ENCODE measurements around the gene AGMO. TPM values are rescaled to one million over a fixed set of nuclear protein-coding genes. Genes with fewer than 3 reads are reported as not detected.

AGMO gene
- total RNA-seq, 2 experiments from 2014 or later = not detected

- intact Hi-C loops (cut with micrococcal nuclease) = no loop called here
- ChIA-PET CTCF (no interaction called here), POLR2A (no interaction called here)
- H3K27me3 Mint-ChIP-seq = no peaks in the 10 kb centered on the region
- no peaks in the 10 kb centered on the region for H3K4me1 Mint-ChIP-seq (ENCODE audit: low read depth)
- no peak overlapping the region for H3K27ac Mint-ChIP-seq
- no peak overlapping the region for H3K4me3 Mint-ChIP-seq
- no peaks in the 10 kb centered on the region for H3K36me3 Mint-ChIP-seq
- no peak for DNase-seq
- H3K9me3 Mint-ChIP-seq = peaks cover 10% of the 10 kb centered on the region
Measured at GRCh38 chr7:15488401-15488800, 73.4 kb downstream of the AGMO start.

GRCh38 chr7:15487896-15488295 lies 73.9 kb downstream of the AGMO start:
- POLR2A ChIA-PET = no interaction called here
- no peak for DNase-seq
- peaks cover 10% of the 10 kb centered on the region for H3K9me3 Mint-ChIP-seq
- no peak overlapping the region for H3K27ac Mint-ChIP-seq
- H3K36me3 Mint-ChIP-seq = no peaks in the 10 kb centered on the region
- H3K4me3 Mint-ChIP-seq = no peak overlapping the region
- CTCF ChIA-PET = no interaction called here
- H3K27me3 Mint-ChIP-seq = no peaks in the 10 kb centered on the region
- intact Hi-C loops (cut with micrococcal nuclease) = no loop called here
- no peaks in the 10 kb centered on the region for H3K4me1 Mint-ChIP-seq (ENCODE audit: low read depth)

GRCh38 chr7:15485998-15486397 lies 75.8 kb downstream of the AGMO start:
- Mint-ChIP-seq H3K36me3 (no peaks in the 10 kb centered on the region), H3K27ac (no peak overlapping the region), H3K27me3 (no peaks in the 10 kb centered on the region), H3K9me3 (peaks cover 4% of the 10 kb centered on the region), H3K4me3 (no peak overlapping the region), H3K4me1 (ENCODE audit: low read depth) (no peaks in the 10 kb centered on the region)
- intact Hi-C loops (cut with micrococcal nuclease) = no loop called here
- CTCF ChIA-PET = no interaction called here
- DNase-seq = no peak
- POLR2A ChIA-PET = no interaction called here

- ChIA-PET POLR2A (no interaction called here), CTCF (no interaction called here)
- no peak overlapping the region for H3K4me3 Mint-ChIP-seq
- H3K27ac Mint-ChIP-seq = no peak overlapping the region
- no peaks in the 10 kb centered on the region for H3K4me1 Mint-ChIP-seq (ENCODE audit: low read depth)
- H3K9me3 Mint-ChIP-seq = peaks cover 4% of the 10 kb centered on the region
- DNase-seq = no peak
- no peaks in the 10 kb centered on the region for H3K36me3 Mint-ChIP-seq
- intact Hi-C loops (cut with micrococcal nuclease) = no loop called here
- H3K27me3 Mint-ChIP-seq = no peaks in the 10 kb centered on the region
Measured at GRCh38 chr7:15485431-15485830, 76.4 kb downstream of the AGMO start.

- ChIA-PET POLR2A (no interaction called here), CTCF (no interaction called here)
- H3K27me3 Mint-ChIP-seq = no peaks in the 10 kb centered on the region
- DNase-seq = no peak
- peaks cover 18% of the 10 kb centered on the region for H3K9me3 Mint-ChIP-seq
- H3K4me1 Mint-ChIP-seq (ENCODE audit: low read depth) = no peaks in the 10 kb centered on the region
- H3K4me3 Mint-ChIP-seq = no peak overlapping the region
- no peak overlapping the region for H3K27ac Mint-ChIP-seq
- intact Hi-C loops (cut with micrococcal nuclease) = no loop called here
- H3K36me3 Mint-ChIP-seq = no peaks in the 10 kb centered on the region
Measured at GRCh38 chr7:15481132-15481531, 80.7 kb downstream of the AGMO start.

GRCh38 chr7:15478401-15478800 lies 83.4 kb downstream of the AGMO start:
- H3K27ac Mint-ChIP-seq = no peak overlapping the region
- POLR2A ChIA-PET = no interaction called here
- DNase-seq = no peak
- H3K36me3 Mint-ChIP-seq = no peaks in the 10 kb centered on the region
- H3K4me1 Mint-ChIP-seq (ENCODE audit: low read depth) = no peaks in the 10 kb centered on the region
- H3K4me3 Mint-ChIP-seq = no peak overlapping the region
- CTCF ChIA-PET = no interaction called here
- H3K9me3 Mint-ChIP-seq = peaks cover 17% of the 10 kb centered on the region
- H3K27me3 Mint-ChIP-seq = no peaks in the 10 kb centered on the region
- intact Hi-C loops (cut with micrococcal nuclease) = no loop called here

GRCh38 chr7:15476531-15476918 lies 85.3 kb downstream of the AGMO start:
- ChIA-PET CTCF (no interaction called here), POLR2A (no interaction called here)
- no peaks in the 10 kb centered on the region for H3K36me3 Mint-ChIP-seq
- peaks cover 17% of the 10 kb centered on the region for H3K9me3 Mint-ChIP-seq
- intact Hi-C loops (cut with micrococcal nuclease) = no loop called here
- no peaks in the 10 kb centered on the region for H3K4me1 Mint-ChIP-seq (ENCODE audit: low read depth)
- no peaks in the 10 kb centered on the region for H3K27me3 Mint-ChIP-seq
- H3K4me3 Mint-ChIP-seq = no peak overlapping the region
- DNase-seq = no peak
- no peak overlapping the region for H3K27ac Mint-ChIP-seq

GRCh38 chr7:15475808-15476530 lies 85.8 kb downstream of the AGMO start:
- POLR2A ChIA-PET = no interaction called here
- CTCF ChIA-PET = interaction anchor here (0.7 kb wide), 1 partner anchor 27 kb away, joined by 3 read pairs; no protein-coding TSS in a partner anchor
- H3K36me3 Mint-ChIP-seq = no peaks in the 10 kb centered on the region
- H3K4me1 Mint-ChIP-seq (ENCODE audit: low read depth) = no peaks in the 10 kb centered on the region
- H3K9me3 Mint-ChIP-seq = peaks cover 17% of the 10 kb centered on the region
- intact Hi-C loops (cut with micrococcal nuclease) = no loop called here
- H3K4me3 Mint-ChIP-seq = no peak overlapping the region
- no peaks in the 10 kb centered on the region for H3K27me3 Mint-ChIP-seq
- DNase-seq = no peak
- no peak overlapping the region for H3K27ac Mint-ChIP-seq

GRCh38 chr7:15471669-15471950 lies 90.2 kb downstream of the AGMO start:
- H3K4me1 Mint-ChIP-seq (ENCODE audit: low read depth) = no peaks in the 10 kb centered on the region
- intact Hi-C loops (cut with micrococcal nuclease) = no loop called here
- peaks cover 3% of the 10 kb centered on the region for H3K9me3 Mint-ChIP-seq
- CTCF ChIA-PET = no interaction called here
- POLR2A ChIA-PET = no interaction called here
- no peaks in the 10 kb centered on the region for H3K27me3 Mint-ChIP-seq
- no peaks in the 10 kb centered on the region for H3K36me3 Mint-ChIP-seq
- H3K4me3 Mint-ChIP-seq = no peak overlapping the region
- no peak for DNase-seq
- no peak overlapping the region for H3K27ac Mint-ChIP-seq

GRCh38 chr7:15470825-15471668 lies 90.8 kb downstream of the AGMO start:
- Mint-ChIP-seq H3K27me3 (no peaks in the 10 kb centered on the region), H3K4me3 (no peak overlapping the region), H3K4me1 (ENCODE audit: low read depth) (no peaks in the 10 kb centered on the region), H3K9me3 (peaks cover 3% of the 10 kb centered on the region), H3K36me3 (no peaks in the 10 kb centered on the region), H3K27ac (no peak overlapping the region)
- DNase-seq = no peak
- ChIA-PET CTCF (no interaction called here), POLR2A (no interaction called here)
- intact Hi-C loops (cut with micrococcal nuclease) = no loop called here

- Mint-ChIP-seq H3K27me3 (no peaks in the 10 kb centered on the region), H3K36me3 (no peaks in the 10 kb centered on the region), H3K4me3 (no peak overlapping the region), H3K27ac (no peak overlapping the region), H3K9me3 (peaks cover 2% of the 10 kb centered on the region), H3K4me1 (ENCODE audit: low read depth) (no peaks in the 10 kb centered on the region)
- intact Hi-C loops (cut with micrococcal nuclease) = no loop called here
- ChIA-PET CTCF (no interaction called here), POLR2A (no interaction called here)
- DNase-seq = no peak
Measured at GRCh38 chr7:15464667-15465121, 97.1 kb downstream of the AGMO start.

GRCh38 chr7:15463801-15464666 lies 97.8 kb downstream of the AGMO start:
- no peak overlapping the region for H3K4me3 Mint-ChIP-seq
- no peaks in the 10 kb centered on the region for H3K27me3 Mint-ChIP-seq
- H3K9me3 Mint-ChIP-seq = peaks cover 2% of the 10 kb centered on the region
- ChIA-PET POLR2A (no interaction called here), CTCF (no interaction called here)
- no peaks in the 10 kb centered on the region for H3K36me3 Mint-ChIP-seq
- H3K27ac Mint-ChIP-seq = no peak overlapping the region
- no peak for DNase-seq
- no peaks in the 10 kb centered on the region for H3K4me1 Mint-ChIP-seq (ENCODE audit: low read depth)
- intact Hi-C loops (cut with micrococcal nuclease) = no loop called here

Measured in activated CD4-positive, alpha-beta memory T cell treated with anti-CD3 and anti-CD28 coated beads for 36 hours (primary cell).